OCI-LY1 (cell line): ENCODE results near the gene TIGD2.
"Not testable (repeated sequence)": the region's sequence is repeated elsewhere in the genome, so short reads cannot be mapped to it uniquely, and the experiment has no call there.

Source experiments
- H2AFZ ChIP-seq: fragments of 200-600 bp; sonication (generic), shearing (Covaris generic); 2 replicates; pipeline ENCODE4 v1.6.0; 2014; ENCODE audit warnings: antibody characterized with exemption, mild to moderate bottlenecking, low read length
- H3F3A ChIP-seq: fragments of 200-600 bp; sonication (generic), shearing (Covaris generic); 2 replicates; pipeline ENCODE4 v1.6.0; 2014; ENCODE audit warnings: mild to moderate bottlenecking, antibody characterized with exemption, low read length, moderate library complexity; ENCODE audit not compliant: insufficient read depth
- H3K27ac ChIP-seq: fragments of 200-600 bp; sonication (generic); 2 replicates; pipeline ENCODE4 v1.5.1; 2014; ENCODE audit warnings: low read length, mixed run types, mild to moderate bottlenecking, low read depth; ENCODE audit not compliant: poor library complexity, severe bottlenecking
- H3K27me3 ChIP-seq: fragments of 200-600 bp; sonication (generic); 2 replicates; pipeline ENCODE4 v1.6.0; 2014; ENCODE audit warnings: antibody characterized with exemption, mild to moderate bottlenecking, low read length, moderate library complexity; ENCODE audit not compliant: insufficient read depth
- H3K36me3 ChIP-seq: fragments of 200-600 bp; sonication (generic); 2 replicates; pipeline ENCODE4 v1.6.1; 2014; ENCODE audit warnings: mild to moderate bottlenecking, antibody characterized with exemption, low read length, moderate library complexity, mixed read lengths; ENCODE audit not compliant: insufficient read depth
- H3K4me1 ChIP-seq: fragments of 200-600 bp; sonication (generic); 2 replicates; pipeline ENCODE4 v1.5.1; 2014; ENCODE audit warnings: mild to moderate bottlenecking, low read length, moderate library complexity; ENCODE audit not compliant: insufficient read depth, severe bottlenecking
- H3K4me2 ChIP-seq: fragments of 200-600 bp; sonication (generic), shearing (Covaris generic); 2 replicates; pipeline ENCODE4 v1.6.1; 2014; ENCODE audit warnings: low read length
- H3K4me3 ChIP-seq: fragments of 200-600 bp; sonication (generic); 2 replicates; pipeline ENCODE4 v1.5.1; 2014; ENCODE audit warnings: low read length, low read depth, mild to moderate bottlenecking, mixed read lengths; ENCODE audit not compliant: poor library complexity, severe bottlenecking
- H3K79me2 ChIP-seq: fragments of 200-600 bp; shearing (Covaris generic); 2 replicates; pipeline ENCODE4 v1.6.1; 2016; ENCODE audit warnings: mixed run types, low read length, mixed read lengths; ENCODE audit not compliant: insufficient read depth
- H3K9ac ChIP-seq: fragments of 200-600 bp; sonication (generic), shearing (Covaris generic); 2 replicates; pipeline ENCODE4 v1.6.1; 2014; ENCODE audit warnings: mild to moderate bottlenecking, low read length, mixed read lengths
- H3K9me2 ChIP-seq: fragments of 200-600 bp; sonication (generic), shearing (Covaris generic); 2 replicates; pipeline ENCODE4 v1.6.1; 2014; ENCODE audit warnings: low read depth, mild to moderate bottlenecking, low read length, mixed read lengths
- H3K9me3 ChIP-seq: fragments of 200-600 bp; shearing (Covaris generic); 2 replicates; pipeline ENCODE4 v1.6.1; 2014; ENCODE audit warnings: low read length, mixed read lengths
- H4K20me1 ChIP-seq: fragments of 200-600 bp; sonication (generic), shearing (Covaris generic); 2 replicates; pipeline ENCODE4 v1.6.0; 2016; ENCODE audit warnings: mild to moderate bottlenecking, low read length; ENCODE audit not compliant: insufficient read depth
- EZH2 ChIP-seq: fragments of 200-600 bp; sonication (generic), shearing (Covaris generic); IDR thresholded peaks from 2 replicates; pipeline ENCODE4 v1.8.0; 2017; ENCODE audit warnings: borderline replicate concordance, mixed run types, mild to moderate bottlenecking, antibody characterized with exemption, low read length, moderate library complexity, mixed read lengths
- TF ChIP-seq, protein P1 (sequence below): fragments of 200-600 bp; sonication (generic), shearing (Covaris generic); IDR thresholded peaks from 2 replicates; pipeline ENCODE4 v1.5.1; 2017; ENCODE audit warnings: mild to moderate bottlenecking, antibody characterized with exemption, low read length, moderate library complexity, mixed read lengths

TIGD2 gene

GRCh38 chr4:89137695-89138094 lies 26.4 kb downstream of the TIGD2 start:
- no peak overlapping the region for H3K4me2 ChIP-seq
- no peaks in the 10 kb centered on the region for H3K79me2 ChIP-seq
- H3K27me3 ChIP-seq: no peaks in the 10 kb centered on the region
- no peak overlapping the region for H3K4me3 ChIP-seq
- H3F3A ChIP-seq: no peaks in the 10 kb centered on the region
- H3K9me2 ChIP-seq: no peaks in the 10 kb centered on the region
- no peak overlapping the region for H2AFZ ChIP-seq
- H3K9ac ChIP-seq: no peak overlapping the region
- TF ChIP-seq EZH2: no peak
- TF ChIP-seq, protein P1, sequence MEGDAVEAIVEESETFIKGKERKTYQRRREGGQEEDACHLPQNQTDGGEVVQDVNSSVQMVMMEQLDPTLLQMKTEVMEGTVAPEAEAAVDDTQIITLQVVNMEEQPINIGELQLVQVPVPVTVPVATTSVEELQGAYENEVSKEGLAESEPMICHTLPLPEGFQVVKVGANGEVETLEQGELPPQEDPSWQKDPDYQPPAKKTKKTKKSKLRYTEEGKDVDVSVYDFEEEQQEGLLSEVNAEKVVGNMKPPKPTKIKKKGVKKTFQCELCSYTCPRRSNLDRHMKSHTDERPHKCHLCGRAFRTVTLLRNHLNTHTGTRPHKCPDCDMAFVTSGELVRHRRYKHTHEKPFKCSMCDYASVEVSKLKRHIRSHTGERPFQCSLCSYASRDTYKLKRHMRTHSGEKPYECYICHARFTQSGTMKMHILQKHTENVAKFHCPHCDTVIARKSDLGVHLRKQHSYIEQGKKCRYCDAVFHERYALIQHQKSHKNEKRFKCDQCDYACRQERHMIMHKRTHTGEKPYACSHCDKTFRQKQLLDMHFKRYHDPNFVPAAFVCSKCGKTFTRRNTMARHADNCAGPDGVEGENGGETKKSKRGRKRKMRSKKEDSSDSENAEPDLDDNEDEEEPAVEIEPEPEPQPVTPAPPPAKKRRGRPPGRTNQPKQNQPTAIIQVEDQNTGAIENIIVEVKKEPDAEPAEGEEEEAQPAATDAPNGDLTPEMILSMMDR: no peak
- no peak overlapping the region for H3K27ac ChIP-seq
- H3K4me1 ChIP-seq: no peaks in the 10 kb centered on the region
- no peaks in the 10 kb centered on the region for H3K9me3 ChIP-seq
- no peaks in the 10 kb centered on the region for H3K36me3 ChIP-seq
- no peaks in the 10 kb centered on the region for H4K20me1 ChIP-seq

DNA sequence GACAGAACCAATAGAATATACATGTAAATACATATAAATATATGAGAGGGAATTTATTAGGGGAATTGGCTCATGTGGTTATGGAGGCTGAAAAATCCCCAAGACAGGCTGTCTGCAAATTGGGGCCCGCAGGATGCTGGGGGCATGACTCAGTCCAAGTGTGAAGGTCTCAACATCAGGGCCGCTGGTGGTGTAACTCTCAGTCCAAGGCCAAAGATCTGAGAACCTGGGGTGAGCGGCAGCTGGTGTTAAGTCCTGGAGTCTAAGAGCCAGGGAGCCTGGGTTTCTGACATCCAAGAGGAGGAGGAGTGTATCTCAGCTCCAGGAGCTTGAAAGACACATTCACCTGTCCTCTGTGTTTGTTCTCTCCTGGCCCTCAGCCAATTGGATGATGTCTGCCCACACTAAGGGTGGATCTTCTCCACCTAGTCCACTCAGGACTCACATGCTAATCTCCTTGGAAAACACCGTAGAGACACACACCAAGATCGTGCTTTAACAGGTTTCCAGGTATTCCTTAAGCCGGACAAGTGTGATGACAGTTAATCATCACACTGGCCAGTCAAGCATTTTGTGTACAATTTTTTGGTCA lies 28.9 kb downstream of the TIGD2 start:
- no peaks in the 10 kb centered on the region for H3K9me2 ChIP-seq
- H3K4me1 ChIP-seq: no peaks in the 10 kb centered on the region
- H3K9ac ChIP-seq: no peak overlapping the region
- H3K36me3 ChIP-seq: no peaks in the 10 kb centered on the region
- TF ChIP-seq EZH2: no peak
- TF ChIP-seq, protein P1: no peak
- no peak overlapping the region for H3K4me2 ChIP-seq
- H2AFZ ChIP-seq: no peak overlapping the region
- H4K20me1 ChIP-seq: no peaks in the 10 kb centered on the region
- no peaks in the 10 kb centered on the region for H3K9me3 ChIP-seq
- H3K4me3 ChIP-seq: no peak overlapping the region
- H3K27me3 ChIP-seq: no peaks in the 10 kb centered on the region
- H3K79me2 ChIP-seq: no peaks in the 10 kb centered on the region
- H3K27ac ChIP-seq: no peak overlapping the region
- no peaks in the 10 kb centered on the region for H3F3A ChIP-seq

GRCh38 chr4:89142691-89143669 lies 31.6 kb downstream of the TIGD2 start:
- TF ChIP-seq, protein P1: no peak
- no peak for TF ChIP-seq EZH2
- Histone ChIP-seq H3F3A (no peaks in the 10 kb centered on the region), H3K27me3 (no peaks in the 10 kb centered on the region), H3K9me2 (no peaks in the 10 kb centered on the region), H3K9me3 (no peaks in the 10 kb centered on the region), H4K20me1 (no peaks in the 10 kb centered on the region), H3K27ac (no peak overlapping the region), H3K4me3 (no peak overlapping the region), H2AFZ (no peak overlapping the region), H3K9ac (no peak overlapping the region), H3K79me2 (no peaks in the 10 kb centered on the region), H3K36me3 (no peaks in the 10 kb centered on the region), H3K4me1 (no peaks in the 10 kb centered on the region), H3K4me2 (no peak overlapping the region)

DNA sequence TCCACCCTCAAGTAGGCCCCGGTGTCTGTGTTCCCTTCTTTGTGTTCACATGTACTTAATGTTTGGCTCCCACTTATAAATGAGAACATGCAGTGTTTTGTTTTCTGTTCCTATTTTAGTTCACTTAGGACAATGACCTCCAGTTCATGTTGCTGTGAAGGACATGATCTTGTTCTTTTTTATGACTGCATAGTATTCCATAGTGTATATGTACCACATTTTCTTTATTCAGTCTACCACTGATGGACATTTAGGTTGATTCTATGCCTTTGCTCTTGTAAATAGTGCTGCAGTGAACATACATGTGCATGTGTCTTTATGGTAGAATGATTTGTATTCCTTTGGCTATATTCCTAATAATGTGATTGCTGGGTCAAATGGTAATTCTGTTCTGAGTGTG lies 33.3 kb downstream of the TIGD2 start:
- H3K9me2 ChIP-seq, H3K27me3 ChIP-seq, H3F3A ChIP-seq, H3K79me2 ChIP-seq, H3K27ac ChIP-seq, H2AFZ ChIP-seq, H4K20me1 ChIP-seq, H3K4me2 ChIP-seq, H3K9ac ChIP-seq, H3K9me3 ChIP-seq, H3K4me1 ChIP-seq, H3K36me3 ChIP-seq, H3K4me3 ChIP-seq: not testable (repeated sequence)
